Bone marrow (tissue), 2 donors: ENCODE results near the gene DBNDD1.
"Not testable (repeated sequence)": the region's sequence is repeated elsewhere in the genome, so short reads cannot be mapped to it uniquely, and the experiment has no call there.

Source experiments
- DNase-seq, 2 donors: peaks; one replicate each; lab custom pipeline; 2025; lab: John Stamatoyannopoulos, UW

The DBNDD1 gene, protein sequence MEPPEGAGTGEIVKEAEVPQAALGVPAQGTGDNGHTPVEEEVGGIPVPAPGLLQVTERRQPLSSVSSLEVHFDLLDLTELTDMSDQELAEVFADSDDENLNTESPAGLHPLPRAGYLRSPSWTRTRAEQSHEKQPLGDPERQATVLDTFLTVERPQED

DNA sequence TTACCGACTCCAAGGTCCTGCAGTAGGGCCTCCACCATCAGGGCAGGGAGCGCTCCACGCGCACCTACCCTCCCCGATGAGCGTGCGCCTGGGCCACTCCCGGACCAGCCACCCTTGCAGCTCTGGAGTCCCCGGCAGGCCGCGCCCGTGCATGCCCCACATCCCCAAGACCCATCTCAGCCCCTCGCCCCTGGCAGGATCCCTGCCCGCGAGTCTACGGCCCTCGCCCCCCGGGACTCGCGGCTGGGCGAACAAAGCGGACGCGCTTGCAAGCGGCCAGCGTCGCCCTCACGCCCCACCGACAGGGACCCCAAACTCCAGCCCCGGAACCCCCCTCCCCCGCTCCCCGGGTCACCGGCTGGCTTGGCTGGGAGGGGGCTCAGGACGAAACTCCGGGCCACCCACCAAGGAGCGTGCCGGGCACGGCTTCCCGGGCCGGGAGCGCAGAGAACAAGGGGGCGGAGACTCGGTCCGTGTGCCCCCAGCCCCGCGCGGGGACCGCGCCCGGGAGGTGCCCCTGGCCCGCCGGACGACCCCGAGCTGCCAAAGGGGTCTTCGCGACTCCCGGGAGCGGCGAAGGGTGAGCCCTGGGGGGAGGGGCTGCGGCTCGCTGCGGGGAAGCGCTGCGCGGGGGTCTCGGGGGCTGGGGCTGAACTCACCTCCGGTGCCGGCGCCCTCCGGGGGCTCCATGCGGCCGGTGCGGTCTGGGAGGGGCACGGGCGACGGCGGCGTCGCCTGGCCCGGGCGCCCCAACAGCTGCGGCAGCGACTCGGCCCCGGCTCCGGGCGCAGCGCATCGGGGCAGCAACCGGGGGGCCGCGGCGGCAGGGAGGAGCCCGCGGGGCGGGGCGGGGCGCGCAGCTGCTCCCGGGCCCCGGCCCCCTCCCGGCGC is at the start of gene DBNDD1:
DBNDD1 (minus strand) TSS at position 805 of the 891 bp plus-strand sequence; CDS start at position 690, 115 bp downstream.
- no peak for DNase-seq

DNA sequence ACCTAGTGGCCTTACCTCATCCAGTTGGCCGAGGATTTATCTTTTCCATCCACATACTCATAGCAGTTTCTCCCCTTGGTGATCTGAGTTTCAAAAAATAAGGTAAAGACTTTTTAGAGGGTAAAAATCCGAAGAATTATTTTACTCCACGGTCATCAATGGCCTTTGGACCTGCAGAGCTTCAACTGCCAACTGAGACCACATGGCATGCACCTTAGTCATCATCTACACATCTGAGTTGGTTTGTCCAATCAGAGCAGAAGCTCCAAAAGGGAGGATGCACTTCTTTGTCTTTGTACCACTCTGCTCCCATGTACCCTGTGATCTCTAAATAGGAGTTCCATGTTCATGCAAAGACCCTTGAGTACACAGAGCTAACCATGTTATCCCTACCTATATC is 42.2 kb upstream of the DBNDD1 start:
- DNase-seq, result no peak

DNA sequence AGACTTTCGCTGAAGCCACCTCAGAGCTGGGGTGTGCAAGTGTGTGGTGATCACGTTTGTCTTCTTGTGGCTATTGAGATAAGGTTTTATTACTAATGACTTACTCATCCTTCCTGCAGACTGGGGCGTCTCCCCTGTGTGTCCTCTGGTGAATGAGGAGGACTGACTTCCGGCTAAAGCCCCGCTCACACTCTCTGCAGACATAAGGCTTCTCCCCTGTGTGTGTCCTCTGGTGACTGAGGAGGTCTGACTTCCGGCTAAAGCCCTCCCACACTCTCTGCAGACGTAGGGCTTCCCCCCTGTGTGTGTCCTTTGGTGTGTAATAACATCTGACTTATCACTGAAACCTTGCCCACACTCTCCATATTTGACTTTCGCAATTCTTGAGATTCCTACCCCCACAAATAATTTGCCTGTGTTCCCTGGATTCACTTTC is 38.5 kb upstream of the DBNDD1 start:
- DNase-seq, result no peak

DNA sequence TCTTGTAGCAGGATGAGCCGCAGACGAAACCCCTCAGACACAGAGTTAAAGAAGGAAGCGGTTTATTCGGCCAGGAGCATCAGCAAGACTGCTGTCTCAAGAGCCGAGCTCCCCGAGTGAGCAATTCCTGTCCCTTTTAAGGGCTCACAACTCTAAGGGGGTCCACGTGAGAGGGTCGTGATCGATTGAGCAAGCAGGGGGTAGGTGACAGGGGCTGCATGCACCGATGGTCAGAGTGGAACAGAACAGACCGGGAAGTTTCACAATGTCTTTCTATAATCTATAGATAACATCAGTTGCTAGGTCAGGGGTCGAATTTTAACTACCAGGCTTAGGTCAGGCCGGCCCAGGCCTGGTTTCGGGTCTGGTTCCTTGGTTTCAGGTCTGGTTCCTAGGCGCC is 37.3 kb upstream of the DBNDD1 start:
- DNase-seq, result not testable (repeated sequence)

DNA sequence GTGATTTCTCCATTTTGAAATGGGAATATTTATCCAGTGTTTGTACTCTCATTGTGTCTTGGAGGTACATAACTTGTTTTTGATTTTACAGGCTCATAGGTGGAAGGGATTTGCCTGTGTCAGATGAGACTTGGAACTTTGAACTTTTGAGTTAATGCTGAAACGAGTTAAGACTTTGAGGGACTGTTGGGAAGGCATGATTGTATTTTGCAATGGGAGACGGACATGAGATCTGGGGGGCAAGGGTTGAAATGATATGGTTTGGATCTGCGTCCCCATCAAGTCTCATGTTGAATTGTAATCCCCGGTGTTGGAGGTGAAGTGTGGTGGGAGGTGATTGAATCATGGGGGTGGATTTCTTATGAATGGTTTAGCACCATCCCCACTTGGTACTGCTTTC is 36.1 kb upstream of the DBNDD1 start:
- no peak for DNase-seq

DNA sequence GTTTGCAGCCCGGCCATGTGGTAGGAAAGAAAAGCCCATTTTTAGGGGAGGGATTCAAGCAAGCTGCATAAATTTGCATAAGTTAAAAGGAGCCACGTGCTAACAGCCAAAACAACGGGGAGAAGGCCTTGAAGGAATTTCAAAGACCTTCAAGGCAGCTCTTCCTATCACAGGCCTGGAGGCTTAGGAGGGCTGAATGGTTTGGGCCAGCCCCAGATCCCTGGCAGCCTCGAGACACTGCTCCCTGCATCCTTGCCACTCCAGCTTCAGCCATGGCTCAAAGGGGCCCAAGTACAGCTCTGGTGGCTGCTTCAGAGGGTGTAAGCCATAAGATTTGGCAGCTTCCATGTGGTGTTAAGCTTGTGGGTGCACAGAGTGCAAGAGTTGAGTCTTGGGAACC is 35.3 kb upstream of the DBNDD1 start:
- DNase-seq, result no peak

DNA sequence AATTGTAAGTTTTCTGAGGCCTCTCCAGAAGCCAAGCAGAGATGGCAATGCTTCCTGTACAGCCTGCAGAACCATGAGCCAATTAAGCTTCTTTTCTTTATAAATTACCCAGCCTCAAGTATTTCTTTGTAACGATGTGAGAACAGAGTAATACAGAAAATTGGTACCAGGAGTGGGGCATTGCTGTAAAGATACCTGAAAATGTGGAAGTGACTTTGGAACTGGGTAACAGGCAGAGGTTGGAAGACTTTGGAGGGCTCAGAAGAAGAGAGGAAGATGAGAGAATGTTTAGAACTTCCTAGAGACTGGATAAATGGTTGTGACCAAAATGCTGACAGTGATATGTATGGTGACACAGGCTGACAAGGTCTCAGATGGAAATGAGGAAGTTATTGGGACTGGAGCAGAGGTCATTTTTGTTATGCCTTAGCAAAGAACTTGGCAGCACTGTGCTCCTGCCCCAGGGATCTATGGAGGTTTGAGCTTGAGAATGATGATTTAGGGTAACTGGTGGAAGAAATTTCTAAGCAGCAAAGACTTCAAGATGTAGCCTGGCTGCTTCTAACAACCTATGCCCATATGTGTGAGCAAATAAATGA is 34.7 kb upstream of the DBNDD1 start:
- DNase-seq, result no peak

DNA sequence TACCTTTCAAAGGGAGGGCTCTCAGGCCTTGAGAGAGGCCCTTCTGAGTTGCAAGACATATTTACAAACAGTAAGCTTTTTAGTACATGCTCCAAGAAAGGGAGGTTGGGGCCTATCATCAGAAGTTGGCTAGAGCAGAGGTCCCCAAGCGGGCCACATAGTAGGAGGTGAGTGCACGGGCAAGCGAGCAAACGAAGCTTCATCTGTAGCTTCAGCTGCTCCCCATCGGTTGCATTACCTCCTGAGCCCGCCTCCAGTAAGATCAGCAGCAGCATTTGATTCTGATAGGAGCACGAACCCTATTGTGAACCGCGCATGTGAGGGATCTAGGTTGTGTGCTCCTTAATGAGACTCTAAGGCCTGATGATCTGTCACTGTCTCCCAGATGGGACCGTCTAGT is 31.7 kb upstream of the DBNDD1 start:
- DNase-seq, result no peak

DNA sequence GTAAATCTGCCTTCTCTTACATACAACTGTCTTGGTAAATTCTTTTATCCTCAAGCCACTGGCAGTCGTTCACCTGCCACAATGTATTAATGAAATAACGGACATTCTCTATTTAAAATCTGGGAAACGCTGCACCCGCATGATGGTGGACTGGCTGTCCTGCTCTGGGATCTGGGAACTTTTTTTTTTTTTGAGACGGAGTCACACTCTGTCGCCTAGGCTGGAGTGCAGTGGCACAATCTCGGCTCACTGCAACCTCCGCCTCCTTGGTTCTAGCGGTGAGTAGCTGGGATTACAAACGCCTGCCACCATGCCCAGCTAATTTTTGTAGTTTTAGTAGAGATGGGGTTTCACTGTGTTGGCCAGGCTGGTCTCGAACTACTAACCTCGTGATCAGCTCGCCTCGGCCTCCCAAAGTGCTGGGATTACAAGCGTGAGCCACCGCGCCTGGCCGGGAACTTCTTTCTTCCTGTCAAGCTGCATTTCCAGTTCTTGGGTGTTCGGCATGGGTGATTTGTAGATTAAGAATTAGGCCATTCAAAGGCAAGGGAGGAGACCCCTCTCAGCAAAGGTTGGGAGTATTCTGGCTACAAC is 29.6 kb upstream of the DBNDD1 start:
- DNase-seq, result no peak

DNA sequence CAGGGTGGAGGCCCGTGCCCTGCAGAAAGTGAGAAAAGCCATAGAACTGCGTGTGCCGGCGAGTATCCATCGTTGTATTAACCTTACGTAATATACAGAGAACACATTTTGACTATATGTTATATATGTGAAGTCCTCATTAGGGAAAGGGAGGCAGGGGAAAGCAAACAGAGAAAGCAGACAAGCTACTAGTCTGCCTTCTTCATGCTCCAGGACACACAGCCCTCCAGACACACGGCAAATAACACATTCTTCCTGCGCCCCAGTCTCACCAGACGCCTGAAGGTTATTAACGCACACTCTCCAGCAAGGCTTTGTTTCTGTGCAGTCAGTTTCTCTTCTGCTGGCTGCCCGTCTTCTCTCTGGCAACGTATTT is 29.1 kb upstream of the DBNDD1 start:
- no peak for DNase-seq

DNA sequence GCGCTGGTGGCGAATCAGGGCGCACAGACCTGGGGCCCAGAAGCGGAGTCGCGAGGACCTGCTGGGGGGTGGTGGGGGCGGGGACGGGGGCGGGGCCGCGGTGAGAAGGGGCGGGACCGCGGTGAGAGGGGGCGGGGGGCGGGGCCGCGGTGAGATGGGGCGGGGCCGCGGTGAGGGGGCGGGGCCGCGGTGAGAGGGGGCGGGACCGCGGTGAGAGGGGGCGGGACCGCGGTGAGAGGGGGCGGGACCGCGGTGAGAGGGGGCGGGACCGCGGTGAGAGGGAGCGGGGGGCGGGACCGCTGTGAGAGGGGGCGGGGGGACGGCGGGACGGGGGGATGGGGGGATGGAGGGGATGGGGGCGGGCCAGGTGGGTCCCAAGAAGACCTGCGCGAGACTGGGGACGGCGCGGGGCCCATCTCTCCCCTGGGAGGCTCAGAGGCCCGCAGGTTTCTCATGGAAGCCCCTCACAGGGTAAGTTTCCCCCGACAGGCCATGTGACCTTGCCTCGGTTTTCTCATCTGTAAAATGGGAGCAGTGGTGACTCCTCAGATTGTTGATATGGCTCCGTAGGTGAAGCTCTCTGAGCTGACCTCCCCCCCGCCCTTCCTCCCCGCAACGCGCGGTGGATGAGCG is 28.6 kb upstream of the DBNDD1 start:
- no peak for DNase-seq

DNA sequence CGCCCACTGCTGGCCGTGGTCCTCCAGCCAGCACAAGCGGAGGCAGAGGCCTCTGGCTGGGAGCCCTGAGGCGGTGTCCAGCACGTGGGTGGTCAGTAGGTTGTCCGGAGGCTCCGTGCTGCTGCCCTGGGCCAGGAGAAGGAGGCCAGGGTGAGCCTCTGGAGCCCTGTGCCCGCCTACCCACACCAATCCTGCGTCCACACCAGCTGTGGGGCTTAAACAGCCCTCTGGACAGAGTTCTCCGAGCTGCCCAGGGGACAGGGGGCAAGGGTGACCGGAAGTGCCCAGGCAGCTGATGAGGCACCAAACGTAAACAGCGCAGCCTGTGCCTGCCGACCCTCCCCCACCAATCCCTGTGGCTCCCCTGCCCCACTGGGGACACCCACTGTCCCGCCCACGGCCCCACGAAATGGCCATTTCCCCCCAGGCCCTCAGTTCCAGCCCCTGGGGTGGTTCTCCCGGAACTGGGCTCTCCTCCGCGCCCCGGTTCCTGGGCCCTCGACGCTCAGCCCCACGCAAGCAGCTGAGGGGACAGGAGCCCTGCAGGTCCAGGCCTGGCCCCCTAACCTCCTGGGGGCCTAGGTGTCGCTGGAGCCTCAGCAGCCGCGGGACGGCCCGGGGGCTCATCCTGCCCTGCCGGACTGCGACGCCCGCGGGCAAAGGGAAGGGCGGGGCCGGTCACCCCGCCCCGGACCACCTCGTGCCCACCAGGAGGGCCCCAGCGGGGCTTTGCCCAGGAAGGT is 27.9 kb upstream of the DBNDD1 start:
- no peak for DNase-seq

DNA sequence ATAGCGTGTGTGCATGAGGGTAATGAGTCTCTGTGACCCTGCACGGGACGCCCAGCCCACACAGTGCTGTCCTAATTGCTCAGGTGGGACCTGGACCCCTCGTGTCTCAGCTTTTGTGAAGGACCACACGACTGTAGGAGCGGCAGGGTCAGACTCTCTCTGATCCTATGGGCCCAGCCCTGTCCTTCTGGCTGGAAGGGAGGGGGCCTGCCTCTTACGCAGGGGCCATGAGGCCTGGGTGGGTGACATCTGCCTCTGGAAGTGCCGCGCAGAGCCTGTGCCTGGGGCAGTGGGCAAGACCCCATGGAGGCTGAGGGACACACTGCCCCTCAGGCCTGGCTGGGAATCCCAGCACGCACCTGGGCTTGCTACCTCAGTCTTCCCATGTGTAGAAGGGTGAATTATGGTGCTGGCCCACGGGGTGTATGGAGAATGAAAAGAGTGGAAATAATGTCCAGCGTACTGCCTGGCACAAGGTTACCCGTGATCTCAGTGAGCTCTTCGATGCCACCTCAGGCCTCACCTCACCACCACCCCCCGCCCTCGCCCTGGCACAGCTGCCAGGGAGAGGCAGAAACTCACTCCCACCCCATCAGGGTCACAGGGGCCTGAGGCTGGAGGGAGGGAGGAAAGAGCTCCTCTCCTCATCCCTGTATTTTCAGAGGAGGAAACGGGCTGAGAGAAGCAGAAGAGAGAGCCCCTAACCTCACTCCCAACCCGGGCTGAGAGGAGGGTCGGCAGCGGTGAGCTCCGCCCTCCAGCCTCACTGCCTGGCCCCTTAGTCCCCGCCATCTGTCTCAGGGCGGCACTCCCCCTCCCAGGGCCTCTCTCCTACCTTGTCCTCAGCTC is 27.1 kb upstream of the DBNDD1 start:
- DNase-seq, result no peak

DNA sequence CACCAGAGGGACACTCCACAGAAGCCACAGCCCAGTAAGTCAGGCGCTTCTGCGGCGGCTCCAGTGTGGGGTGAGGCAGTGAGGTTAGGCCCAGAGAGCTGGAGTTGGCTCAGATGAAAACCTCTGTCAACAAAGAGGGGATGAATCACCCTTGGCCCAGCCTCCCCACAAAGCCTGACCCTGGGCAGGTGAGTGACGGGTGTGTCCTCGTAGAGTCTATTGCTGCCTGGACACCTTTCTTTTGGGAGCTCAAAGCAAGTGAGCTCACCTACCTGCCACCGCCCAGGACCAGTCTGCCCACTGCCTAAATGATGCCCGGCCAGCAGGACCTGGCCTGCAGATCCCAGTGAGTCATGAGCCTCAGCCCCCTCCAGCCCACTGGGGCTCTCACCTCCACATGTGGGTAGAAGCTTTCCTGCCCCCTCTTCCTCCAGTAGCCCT is 24.9 kb upstream of the DBNDD1 start:
- no peak for DNase-seq

DNA sequence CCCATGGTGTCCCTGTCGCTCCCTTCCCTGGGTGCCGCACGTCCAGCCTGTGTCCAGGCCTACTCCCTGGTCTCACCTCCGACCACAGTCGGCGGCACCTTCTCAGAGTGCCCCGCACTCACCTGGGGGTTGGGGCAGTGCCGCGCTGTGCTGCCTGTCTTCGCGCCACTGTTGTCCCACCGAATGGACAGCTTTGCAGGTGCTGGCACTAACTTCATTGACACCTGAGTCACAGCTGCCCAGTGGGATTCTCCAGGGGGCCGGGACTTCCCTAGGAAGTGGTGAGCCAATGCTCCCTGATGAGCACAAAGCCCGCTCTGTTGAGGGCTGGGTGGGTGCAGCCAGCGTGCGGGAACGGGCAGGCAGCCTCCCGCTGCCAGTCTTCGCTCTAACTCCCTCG is 24.3 kb upstream of the DBNDD1 start:
- no peak for DNase-seq

DNA sequence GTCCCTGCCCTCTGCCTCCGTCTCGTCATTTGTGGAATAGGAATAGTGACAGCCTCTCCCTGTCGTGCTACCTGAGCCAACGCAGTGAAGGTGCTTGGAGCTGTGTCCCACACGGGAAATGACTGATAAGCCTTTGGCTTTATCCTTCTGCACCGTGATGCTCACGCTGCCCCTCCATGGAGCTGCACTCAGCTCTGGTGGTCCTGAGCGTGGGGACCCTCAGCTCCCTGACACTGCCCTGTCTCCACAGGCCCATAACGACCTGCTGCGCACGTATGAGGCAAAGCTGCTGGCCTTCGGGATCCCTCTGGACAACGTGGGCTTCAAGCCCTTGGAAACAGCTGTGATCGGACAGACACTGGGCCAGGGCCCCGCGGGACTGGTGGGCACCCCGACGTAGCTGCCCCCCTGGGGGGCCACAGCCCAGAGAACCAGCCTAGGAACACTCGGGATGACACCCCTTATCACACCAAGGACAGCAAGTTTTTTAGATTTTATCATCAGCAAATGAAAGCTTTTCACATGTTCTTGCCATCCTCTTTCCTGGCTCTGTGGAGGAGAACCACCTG is 23.8 kb upstream of the DBNDD1 start:
- DNase-seq, result no peak

DNA sequence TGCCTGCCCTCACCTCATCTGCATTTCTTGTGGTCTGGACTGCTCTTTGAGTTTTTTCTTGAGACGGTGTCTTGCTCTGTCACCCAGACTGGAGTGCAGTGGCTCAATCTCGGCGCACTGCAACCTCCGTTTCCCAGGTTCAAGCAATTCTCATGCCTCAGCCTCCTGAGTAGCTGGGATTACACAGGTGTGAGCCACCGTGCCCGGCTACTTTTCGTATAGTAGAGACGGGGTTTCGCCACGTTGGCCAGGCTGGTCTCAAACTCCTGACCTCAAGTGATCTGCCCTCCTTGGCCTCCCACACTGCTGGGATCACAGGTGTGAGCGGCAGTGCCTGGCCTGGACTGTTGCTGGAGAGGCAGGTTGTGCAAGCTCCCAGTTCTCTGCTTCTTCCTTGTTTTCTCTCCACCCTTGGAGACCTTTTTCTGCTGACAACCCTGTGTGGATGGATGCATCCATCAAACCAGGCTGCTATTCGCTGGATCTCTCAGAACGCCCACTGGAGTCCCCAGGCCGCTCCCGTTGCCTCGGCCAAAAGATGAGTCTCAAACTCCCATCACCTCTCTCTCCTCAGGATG is 22.7 kb upstream of the DBNDD1 start:
- no peak for DNase-seq

DNA sequence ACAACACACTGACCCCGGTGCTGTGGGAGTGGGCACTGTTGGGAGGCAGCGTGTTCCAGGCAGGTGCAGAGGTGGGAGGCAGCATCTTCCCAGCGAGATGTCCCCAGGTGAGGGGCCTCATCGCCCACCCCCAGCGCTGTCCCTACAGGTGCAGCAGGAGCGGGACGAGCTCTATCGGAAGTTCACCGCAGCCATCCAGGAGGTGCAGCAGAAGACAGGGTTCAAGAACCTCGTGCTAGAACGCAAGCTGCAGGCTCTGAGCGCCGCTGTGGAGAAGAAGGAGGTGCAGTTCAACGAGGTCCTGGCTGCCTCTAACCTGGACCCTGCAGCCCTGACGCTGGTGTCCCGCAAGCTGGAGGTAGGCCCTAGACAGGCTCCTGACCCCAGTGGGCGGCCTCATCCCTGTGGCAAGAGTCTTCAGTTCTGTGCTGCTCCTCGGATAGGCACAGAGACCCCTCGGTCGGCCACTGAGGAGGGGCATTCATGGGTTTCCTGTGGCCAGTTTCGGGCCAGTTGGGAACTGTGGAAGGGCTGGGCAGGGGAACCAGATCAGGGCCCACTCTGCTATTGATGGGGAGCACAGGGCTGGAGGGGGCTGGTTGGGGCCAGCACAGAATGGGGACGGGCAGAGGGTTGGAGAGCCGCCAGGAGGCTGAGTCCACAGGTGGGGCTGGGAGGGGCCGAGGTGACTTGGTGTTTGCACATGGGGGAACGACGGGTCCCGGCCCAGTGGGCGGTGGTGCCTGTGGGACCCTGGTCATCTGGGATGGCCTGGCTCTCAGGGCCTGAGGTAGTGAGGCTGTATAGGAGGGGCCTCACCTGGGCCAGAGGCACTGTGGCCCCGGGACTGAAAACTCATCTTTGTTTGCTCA is 21.1 kb upstream of the DBNDD1 start:
- no peak for DNase-seq

DNA sequence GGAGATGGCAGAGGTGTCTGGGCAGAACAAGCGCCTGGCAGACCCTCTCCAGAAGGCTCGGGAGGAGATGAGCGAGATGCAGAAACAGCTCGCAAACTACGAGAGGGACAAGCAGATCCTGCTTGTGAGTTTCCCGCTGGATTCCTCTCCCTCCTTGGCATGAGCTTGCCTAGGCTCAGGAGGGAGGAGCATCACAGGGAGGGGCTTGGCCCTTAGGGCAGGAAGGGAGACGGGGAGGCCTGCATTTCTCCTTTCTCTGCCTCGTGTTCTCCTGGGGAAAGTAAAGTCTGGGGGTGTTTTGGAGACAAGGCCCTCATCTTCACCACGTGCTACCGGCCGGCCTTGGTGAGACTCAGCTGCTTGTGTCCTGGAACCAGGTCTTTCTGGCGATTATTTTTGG is 18.0 kb upstream of the DBNDD1 start:
- no peak for DNase-seq
